ENCODE results near the gene ACBD5. TPM values are rescaled to one million over a fixed set of nuclear protein-coding genes. Genes with fewer than 3 reads are reported as not detected.

Gene ACBD5
- total and polyA plus RNA-seq, 11 donors: 28.3 to 86.0 (median 71.6) TPM

DNA sequence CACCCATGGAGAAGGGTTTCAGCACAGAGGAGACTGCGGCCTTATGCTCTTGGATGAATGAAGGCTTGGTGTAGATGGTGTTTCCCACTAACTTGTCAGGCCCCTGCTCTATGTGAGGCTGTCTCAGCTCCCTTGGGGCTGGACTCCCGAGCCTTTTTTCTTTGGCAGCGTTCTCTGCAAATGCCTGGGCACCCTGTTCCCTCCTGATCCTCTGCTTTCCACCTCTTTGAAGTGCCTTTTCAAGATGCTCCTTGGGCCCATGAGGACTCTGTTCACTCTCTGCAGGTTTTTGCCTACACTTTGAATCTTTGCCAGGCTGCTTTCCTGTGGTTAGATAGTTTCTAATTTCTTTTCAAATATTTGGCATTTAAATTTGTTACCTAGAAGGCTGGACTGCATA is 6.8 kb upstream of the ACBD5 start:
- intact Hi-C loops (cut with DNase I): loop anchor here in 1 of 10 donors (10.0 kb wide), 1 partner anchor 257 kb away; the partner anchor contains the start of gene RAB18
- H3K27me3 ChIP-seq: no peaks in the 10 kb centered on the region
- WGBS, 4 donors: 57 to 84% (median 62%) methylated on average over 3 of the region's 3 CpGs
- TF ChIP-seq POLR2A (IDR thresholded peaks at IDR 0.05): no peak
- TF ChIP-seq, protein P1, sequence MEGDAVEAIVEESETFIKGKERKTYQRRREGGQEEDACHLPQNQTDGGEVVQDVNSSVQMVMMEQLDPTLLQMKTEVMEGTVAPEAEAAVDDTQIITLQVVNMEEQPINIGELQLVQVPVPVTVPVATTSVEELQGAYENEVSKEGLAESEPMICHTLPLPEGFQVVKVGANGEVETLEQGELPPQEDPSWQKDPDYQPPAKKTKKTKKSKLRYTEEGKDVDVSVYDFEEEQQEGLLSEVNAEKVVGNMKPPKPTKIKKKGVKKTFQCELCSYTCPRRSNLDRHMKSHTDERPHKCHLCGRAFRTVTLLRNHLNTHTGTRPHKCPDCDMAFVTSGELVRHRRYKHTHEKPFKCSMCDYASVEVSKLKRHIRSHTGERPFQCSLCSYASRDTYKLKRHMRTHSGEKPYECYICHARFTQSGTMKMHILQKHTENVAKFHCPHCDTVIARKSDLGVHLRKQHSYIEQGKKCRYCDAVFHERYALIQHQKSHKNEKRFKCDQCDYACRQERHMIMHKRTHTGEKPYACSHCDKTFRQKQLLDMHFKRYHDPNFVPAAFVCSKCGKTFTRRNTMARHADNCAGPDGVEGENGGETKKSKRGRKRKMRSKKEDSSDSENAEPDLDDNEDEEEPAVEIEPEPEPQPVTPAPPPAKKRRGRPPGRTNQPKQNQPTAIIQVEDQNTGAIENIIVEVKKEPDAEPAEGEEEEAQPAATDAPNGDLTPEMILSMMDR (IDR thresholded peaks at IDR 0.05): no peak
- H3K27ac ChIP-seq: no peak overlapping the region
- ATAC-seq (no peak), DNase-seq (no peak)
- no peak overlapping the region for H3K4me3 ChIP-seq
- no peaks in the 10 kb centered on the region for H3K36me3 ChIP-seq
- peaks cover 0 to 22% (median 10%) of the 10 kb centered on the region in 12 donors for H3K4me1 ChIP-seq
- no peaks in the 10 kb centered on the region for H3K9me3 ChIP-seq

DNA sequence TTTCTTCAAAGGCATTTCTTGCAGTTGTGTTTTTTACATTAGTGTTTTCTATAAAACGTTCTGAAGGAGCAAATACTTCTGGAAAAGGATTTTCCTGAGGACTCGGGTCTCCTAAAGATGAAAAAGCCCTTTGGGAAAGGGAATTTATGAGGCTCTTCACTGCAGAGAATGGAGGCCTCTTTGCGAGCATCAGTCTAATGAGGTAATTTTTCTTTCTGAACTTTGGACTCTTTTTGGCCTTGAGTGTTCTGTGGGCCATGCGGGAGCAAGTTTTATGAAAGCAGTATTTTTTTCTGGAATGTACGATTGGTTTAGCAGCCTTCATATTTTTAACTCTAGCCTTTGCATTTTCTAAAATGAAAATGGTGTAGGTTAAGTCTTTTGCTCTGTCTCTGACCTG is 6.4 kb upstream of the ACBD5 start:
- no peak overlapping the region for H3K27ac ChIP-seq
- DNase-seq (no peak), ATAC-seq (no peak)
- no peak for TF ChIP-seq POLR2A (IDR thresholded peaks at IDR 0.05)
- TF ChIP-seq, protein P1 (IDR thresholded peaks at IDR 0.05): no peak
- no peaks in the 10 kb centered on the region for H3K36me3 ChIP-seq
- no peaks in the 10 kb centered on the region for H3K9me3 ChIP-seq
- H3K4me3 ChIP-seq: no peak overlapping the region
- intact Hi-C loops (cut with DNase I): loop anchor here in 1 of 10 donors (10.0 kb wide), 1 partner anchor 258 kb away; the partner anchor contains the start of gene RAB18
- no peaks in the 10 kb centered on the region for H3K27me3 ChIP-seq
- peaks cover 0 to 18% (median 10%) of the 10 kb centered on the region in 12 donors for H3K4me1 ChIP-seq
- WGBS, 4 donors: 77 to 80% (median 79%) methylated on average over 5 of the region's 5 CpGs

DNA sequence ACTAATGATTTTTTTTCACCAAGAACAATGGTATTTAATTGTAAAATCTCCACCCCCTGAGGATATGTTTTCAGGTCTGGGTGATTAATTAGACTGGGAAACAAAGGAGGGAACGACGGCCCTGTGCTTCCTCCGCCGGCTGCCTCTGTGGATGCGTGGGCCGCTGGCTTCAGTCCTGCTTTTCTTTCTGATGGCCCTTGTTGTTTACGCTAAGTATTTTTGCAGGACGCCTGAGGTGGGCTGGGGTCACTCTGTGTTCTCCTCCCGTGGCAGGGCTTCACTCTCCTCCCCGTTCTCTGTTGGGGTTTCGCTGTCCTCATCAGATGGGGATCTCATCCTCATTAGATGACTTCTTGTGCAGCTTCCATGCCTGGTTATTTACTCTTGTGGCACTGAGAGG is 5.2 kb upstream of the ACBD5 start:
- Histone ChIP-seq H3K27ac (peak overlapping the region in 2 of 12 donors; percentile 20 to 45), H3K4me3 (no peak overlapping the region), H3K36me3 (no peaks in the 10 kb centered on the region), H3K4me1 (peaks cover 0 to 25% (median 16%) of the 10 kb centered on the region in 12 donors), H3K9me3 (no peaks in the 10 kb centered on the region), H3K27me3 (no peaks in the 10 kb centered on the region)
- 50 to 64% (median 63%) methylated on average over 10 to 11 of the region's 11 CpGs for WGBS, 4 donors
- DNase-seq (no peak), ATAC-seq (peak in 1 of 4 donors; percentile 7)
- intact Hi-C loops (cut with DNase I): loop anchor here in 1 of 10 donors (10.0 kb wide), 1 partner anchor 259 kb away; the partner anchor contains the start of gene RAB18
- TF ChIP-seq, protein P1 (IDR thresholded peaks at IDR 0.05): no peak
- TF ChIP-seq POLR2A (IDR thresholded peaks at IDR 0.05): no peak

DNA sequence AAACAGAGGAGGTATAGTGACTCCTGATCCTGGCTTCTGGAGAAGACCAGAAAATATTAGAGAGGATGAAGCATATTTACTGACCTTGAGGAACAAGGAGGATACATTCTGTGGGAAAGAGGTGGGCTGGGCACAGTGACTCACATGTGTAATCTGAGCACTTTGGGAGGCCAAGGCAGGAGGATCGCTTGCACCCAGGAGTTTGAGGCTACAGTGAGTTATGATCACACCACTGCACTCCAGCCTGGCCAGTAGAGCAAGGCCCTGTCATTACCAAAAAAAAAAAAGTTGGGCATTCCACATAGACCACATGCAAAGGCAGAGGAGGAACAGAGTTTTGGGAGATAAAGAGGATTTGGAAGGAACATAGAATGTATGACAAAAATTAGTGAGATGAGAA is 4.4 kb upstream of the ACBD5 start:
- no peaks in the 10 kb centered on the region for H3K36me3 ChIP-seq
- no peak for TF ChIP-seq POLR2A (IDR thresholded peaks at IDR 0.05)
- TF ChIP-seq, protein P1 (IDR thresholded peaks at IDR 0.05): no peak

More for the DNA sequence above, 4.4 kb upstream of the ACBD5 start:
- H3K27me3 ChIP-seq: no peaks in the 10 kb centered on the region
- 36 to 97% (median 95%) methylated on average over 1 of the region's 1 CpG for WGBS, 4 donors
- DNase-seq: no peak
- no peak for ATAC-seq
- peaks cover 0 to 25% (median 16%) of the 10 kb centered on the region in 12 donors for H3K4me1 ChIP-seq
- H3K27ac ChIP-seq: peak overlapping the region in 2 of 12 donors; percentile 5 to 20
- no peaks in the 10 kb centered on the region for H3K9me3 ChIP-seq
- intact Hi-C loops (cut with DNase I): loop anchor here in 1 of 10 donors (10.0 kb wide), 1 partner anchor 260 kb away; the partner anchor contains the start of gene RAB18
- no peak overlapping the region for H3K4me3 ChIP-seq

Measured in heart left ventricle (tissue), 16 donors.